D721Med (cell line): Measurements from ENCODE around the gene MYH10.

Experiments used
- DNase-seq: peaks from one replicate; pipeline ENCODE4 v3.0.0; 2011; ENCODE audit warnings: low spot score; ENCODE audit not compliant: insufficient read length
- FAIRE-seq: peaks from 2 replicates; lab custom pipeline; 2011; peaks lifted over from hg19 to GRCh38; lab: Jason Lieb, UNC
- TF ChIP-seq, protein P1 (sequence below): IDR thresholded peaks from 2 replicates; pipeline ENCODE4 v1.5.1; 2012; ENCODE audit warnings: mild to moderate bottlenecking, control low read depth; ENCODE audit not compliant: insufficient read depth; ENCODE audit errors: missing control alignments

MYH10 gene

GRCh38 chr17:8459107-8459506 is 171.4 kb downstream of the MYH10 start:
- DNase-seq (no peak), FAIRE-seq (no peak)
- TF ChIP-seq, protein P1, sequence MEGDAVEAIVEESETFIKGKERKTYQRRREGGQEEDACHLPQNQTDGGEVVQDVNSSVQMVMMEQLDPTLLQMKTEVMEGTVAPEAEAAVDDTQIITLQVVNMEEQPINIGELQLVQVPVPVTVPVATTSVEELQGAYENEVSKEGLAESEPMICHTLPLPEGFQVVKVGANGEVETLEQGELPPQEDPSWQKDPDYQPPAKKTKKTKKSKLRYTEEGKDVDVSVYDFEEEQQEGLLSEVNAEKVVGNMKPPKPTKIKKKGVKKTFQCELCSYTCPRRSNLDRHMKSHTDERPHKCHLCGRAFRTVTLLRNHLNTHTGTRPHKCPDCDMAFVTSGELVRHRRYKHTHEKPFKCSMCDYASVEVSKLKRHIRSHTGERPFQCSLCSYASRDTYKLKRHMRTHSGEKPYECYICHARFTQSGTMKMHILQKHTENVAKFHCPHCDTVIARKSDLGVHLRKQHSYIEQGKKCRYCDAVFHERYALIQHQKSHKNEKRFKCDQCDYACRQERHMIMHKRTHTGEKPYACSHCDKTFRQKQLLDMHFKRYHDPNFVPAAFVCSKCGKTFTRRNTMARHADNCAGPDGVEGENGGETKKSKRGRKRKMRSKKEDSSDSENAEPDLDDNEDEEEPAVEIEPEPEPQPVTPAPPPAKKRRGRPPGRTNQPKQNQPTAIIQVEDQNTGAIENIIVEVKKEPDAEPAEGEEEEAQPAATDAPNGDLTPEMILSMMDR, result no peak

DNA sequence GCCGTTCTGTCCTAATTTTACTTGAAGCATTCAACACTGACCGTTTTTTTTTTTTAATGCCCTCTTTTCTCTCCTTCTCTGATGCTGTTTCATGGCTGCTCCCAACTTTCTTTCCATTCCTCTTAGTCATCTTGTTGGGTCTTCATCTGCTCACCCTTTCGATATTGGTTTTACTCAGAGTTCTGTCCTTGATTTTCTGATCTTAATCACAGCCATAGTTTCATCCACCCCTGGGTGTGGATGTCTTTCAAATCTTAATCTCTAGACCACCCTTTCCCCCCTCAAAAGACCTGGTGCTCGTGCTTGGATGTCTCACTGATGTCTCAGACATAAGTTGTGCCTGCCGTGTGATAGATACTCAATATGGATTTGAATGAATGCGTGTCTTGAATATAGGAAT is 172.4 kb downstream of the MYH10 start:
- FAIRE-seq (no peak), DNase-seq (no peak)
- TF ChIP-seq, protein P1, result no peak

DNA sequence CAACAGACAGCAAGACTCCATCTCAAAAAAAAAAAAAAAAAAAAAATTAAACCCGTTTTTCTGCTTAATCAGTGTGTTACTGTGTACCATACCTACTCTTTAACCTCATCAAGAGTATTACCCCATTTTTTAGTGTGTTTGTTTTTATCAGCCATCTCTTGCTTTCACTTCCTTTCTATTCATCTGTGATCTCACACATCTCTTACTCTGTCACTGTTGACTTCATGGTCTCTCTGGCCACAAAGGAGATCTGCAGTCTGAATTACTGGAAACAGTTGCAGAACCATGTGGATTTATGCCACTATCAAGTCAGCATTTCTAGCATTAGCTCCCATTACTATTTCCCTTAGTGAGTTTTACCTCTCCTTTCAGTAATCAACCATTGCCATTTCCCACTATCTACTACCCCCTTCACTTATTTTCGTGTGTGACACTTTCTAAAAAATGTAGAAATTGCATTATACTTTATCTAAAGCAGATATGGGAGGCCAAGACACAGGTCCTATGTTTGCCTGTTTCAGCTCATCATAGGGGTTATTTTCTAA is 174.8 kb downstream of the MYH10 start:
- TF ChIP-seq, protein P1, result no peak
- FAIRE-seq (no peak), DNase-seq (no peak)

DNA sequence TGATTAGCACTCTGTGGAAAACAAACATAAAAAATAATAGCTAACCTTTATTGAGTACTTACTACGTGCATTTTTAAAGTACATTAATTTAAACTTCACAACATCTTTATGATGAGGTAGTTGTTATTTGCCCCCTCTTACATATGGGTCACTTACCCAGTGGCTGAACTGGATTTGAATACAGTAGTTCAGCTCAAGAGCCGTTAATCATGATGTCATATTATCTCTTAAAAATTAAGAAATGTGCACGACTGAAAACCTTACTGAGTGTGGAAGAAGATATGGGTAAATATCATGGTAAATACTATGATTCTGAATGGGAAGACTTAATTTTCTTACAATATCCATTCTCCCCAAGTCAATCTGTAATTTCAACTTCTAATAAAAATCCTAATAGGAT is 177.2 kb downstream of the MYH10 start:
- FAIRE-seq (no peak), DNase-seq (no peak)
- TF ChIP-seq, protein P1, result no peak

GRCh38 chr17:8451933-8452614 is 178.5 kb downstream of the MYH10 start:
- DNase-seq (no peak), FAIRE-seq (no peak)
- TF ChIP-seq, protein P1, result no peak

- DNase-seq, result no peak
- TF ChIP-seq, protein P1, result no peak
- no peak for FAIRE-seq
Measured at GRCh38 chr17:8448310-8448709, 182.2 kb downstream of the MYH10 start.

DNA sequence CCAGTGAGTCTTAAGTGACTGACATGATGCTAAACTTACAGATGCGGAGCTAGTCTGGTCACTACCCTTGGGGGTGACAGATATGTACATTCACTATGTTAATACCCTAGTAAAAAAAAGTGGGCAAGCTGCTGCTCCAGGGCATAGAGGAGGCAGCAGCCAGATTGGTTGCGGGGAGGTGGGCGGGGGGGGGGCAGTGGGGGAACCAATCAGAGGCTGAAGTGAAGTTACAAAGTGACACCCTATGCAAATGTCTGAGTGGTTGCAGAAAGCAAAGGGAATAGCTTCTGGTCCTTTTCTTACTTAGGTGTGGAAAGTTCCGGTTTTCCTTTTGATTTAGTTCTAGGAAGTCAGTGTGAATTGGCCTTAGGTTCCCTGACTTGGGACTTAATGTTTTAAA is 182.7 kb downstream of the MYH10 start:
- DNase-seq, result no peak
- TF ChIP-seq, protein P1, result no peak
- no peak for FAIRE-seq
